AG08396 (cell line): ENCODE results near the gene IFNLR1.

Experiments used
- DNase-seq: peaks from one replicate; pipeline ENCODE4 v3.0.0; 2012; ENCODE audit warnings: low spot score, mixed read lengths

The IFNLR1 gene

GRCh38 chr1:24205345-24206082 is 18.4 kb upstream of the IFNLR1 start:
- no peak for DNase-seq

- DNase-seq: no peak
Measured at GRCh38 chr1:24204116-24204515, 17.0 kb upstream of the IFNLR1 start.

GRCh38 chr1:24203404-24203803 is 16.3 kb upstream of the IFNLR1 start:
- no peak for DNase-seq

- no peak for DNase-seq
Measured at GRCh38 chr1:24202987-24203386, 15.9 kb upstream of the IFNLR1 start.

GRCh38 chr1:24202556-24202955 is 15.5 kb upstream of the IFNLR1 start:
- no peak for DNase-seq

GRCh38 chr1:24201941-24202440 is 14.9 kb upstream of the IFNLR1 start:
- peak; percentile 85 for DNase-seq

GRCh38 chr1:24199291-24199900 is 12.3 kb upstream of the IFNLR1 start:
- peak; percentile 81 for DNase-seq

GRCh38 chr1:24198766-24199165 is 11.7 kb upstream of the IFNLR1 start:
- DNase-seq: no peak

GRCh38 chr1:24195874-24196273 is 8.8 kb upstream of the IFNLR1 start:
- DNase-seq: no peak

GRCh38 chr1:24195136-24195535 is 8.0 kb upstream of the IFNLR1 start:
- DNase-seq: no peak

- peak; percentile 65 for DNase-seq
Measured at GRCh38 chr1:24193046-24193445, 6.0 kb upstream of the IFNLR1 start.

- peak; percentile 77 for DNase-seq
Measured at GRCh38 chr1:24191860-24192259, 4.8 kb upstream of the IFNLR1 start.

- no peak for DNase-seq
Measured at GRCh38 chr1:24190983-24191461, 3.9 kb upstream of the IFNLR1 start.

- DNase-seq: no peak
Measured at GRCh38 chr1:24189528-24189927, 2.4 kb upstream of the IFNLR1 start.

GRCh38 chr1:24186711-24186992 is 437 bp downstream of the IFNLR1 start:
- no peak for DNase-seq

GRCh38 chr1:24186031-24186710 is 918 bp downstream of the IFNLR1 start:
- DNase-seq: no peak

- no peak for DNase-seq
Measured at GRCh38 chr1:24185076-24185475, 2.0 kb downstream of the IFNLR1 start.

GRCh38 chr1:24182061-24182460 is 5.0 kb downstream of the IFNLR1 start:
- DNase-seq: no peak

GRCh38 chr1:24181619-24182018 is 5.5 kb downstream of the IFNLR1 start:
- no peak for DNase-seq

- DNase-seq: no peak
Measured at GRCh38 chr1:24180676-24181075, 6.4 kb downstream of the IFNLR1 start.

- no peak for DNase-seq
Measured at GRCh38 chr1:24179251-24179840, 7.7 kb downstream of the IFNLR1 start.

GRCh38 chr1:24178407-24178806 is 8.7 kb downstream of the IFNLR1 start:
- no peak for DNase-seq

- no peak for DNase-seq
Measured at GRCh38 chr1:24177161-24177560, 9.9 kb downstream of the IFNLR1 start.
